Measurements from ENCODE around the gene PRSS22. TPM values are rescaled to one million over a fixed set of nuclear protein-coding genes. Genes with fewer than 3 reads are reported as not detected.

PRSS22 gene
- total RNA-seq, 2 donors from 2014 or later = 1.9 TPM; not detected in 1

- H3K4me1 Mint-ChIP-seq = no peaks in the 10 kb centered on the region
- ATAC-seq (replicated peaks) = no peak
- no peak overlapping the region for H3K4me3 Mint-ChIP-seq
- H3K9me3 Mint-ChIP-seq = no peaks in the 10 kb centered on the region
- H3K36me3 Mint-ChIP-seq (ENCODE audit: low read depth) = no peaks in the 10 kb centered on the region
- peaks cover 33% of the 10 kb centered on the region for H3K27me3 Mint-ChIP-seq
- no peak overlapping the region for H3K27ac Mint-ChIP-seq
These were observed 48.7 kb downstream of the PRSS22 start for GRCh38 chr16:2809149-2809760.

DNA sequence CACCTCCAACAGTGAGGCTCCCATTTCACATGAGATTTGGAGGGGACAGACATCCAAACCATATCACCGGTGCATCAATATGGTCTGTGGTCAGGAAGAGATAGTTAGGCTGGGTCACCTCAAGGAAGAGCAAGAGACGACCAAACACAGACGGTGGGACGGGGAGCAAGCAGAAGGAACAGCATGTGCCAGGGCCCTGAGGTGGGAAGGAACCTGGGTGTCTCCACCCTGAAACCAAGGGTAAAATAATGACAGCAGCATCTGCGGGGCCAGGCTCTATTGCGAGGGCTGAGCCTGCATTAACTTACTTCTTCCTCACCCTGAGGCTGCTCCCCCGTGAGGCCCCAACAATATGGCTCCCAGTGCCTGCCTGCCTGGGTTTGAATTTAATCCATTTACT, 49.8 kb downstream of the PRSS22 start:
- H3K4me1 Mint-ChIP-seq = no peaks in the 10 kb centered on the region
- H3K9me3 Mint-ChIP-seq = peaks cover 5% of the 10 kb centered on the region
- no peak overlapping the region for H3K27ac Mint-ChIP-seq
- H3K36me3 Mint-ChIP-seq (ENCODE audit: low read depth) = no peaks in the 10 kb centered on the region
- no peak overlapping the region for H3K4me3 Mint-ChIP-seq
- ATAC-seq (replicated peaks) = no peak
- peaks cover 33% of the 10 kb centered on the region for H3K27me3 Mint-ChIP-seq

GRCh38 chr16:2806286-2806685, 51.7 kb downstream of the PRSS22 start:
- Mint-ChIP-seq H3K36me3 (ENCODE audit: low read depth) (no peaks in the 10 kb centered on the region), H3K9me3 (peaks cover 5% of the 10 kb centered on the region), H3K27me3 (peaks cover 29% of the 10 kb centered on the region), H3K27ac (no peak overlapping the region), H3K4me1 (no peaks in the 10 kb centered on the region), H3K4me3 (no peak overlapping the region)
- no peak for ATAC-seq (replicated peaks)

- Mint-ChIP-seq H3K36me3 (ENCODE audit: low read depth) (no peaks in the 10 kb centered on the region), H3K9me3 (peaks cover 5% of the 10 kb centered on the region), H3K4me3 (no peak overlapping the region), H3K27ac (no peak overlapping the region), H3K4me1 (no peaks in the 10 kb centered on the region), H3K27me3 (peaks cover 19% of the 10 kb centered on the region)
- ATAC-seq (replicated peaks) = no peak
These were observed 53.2 kb downstream of the PRSS22 start for GRCh38 chr16:2804728-2805127.

DNA sequence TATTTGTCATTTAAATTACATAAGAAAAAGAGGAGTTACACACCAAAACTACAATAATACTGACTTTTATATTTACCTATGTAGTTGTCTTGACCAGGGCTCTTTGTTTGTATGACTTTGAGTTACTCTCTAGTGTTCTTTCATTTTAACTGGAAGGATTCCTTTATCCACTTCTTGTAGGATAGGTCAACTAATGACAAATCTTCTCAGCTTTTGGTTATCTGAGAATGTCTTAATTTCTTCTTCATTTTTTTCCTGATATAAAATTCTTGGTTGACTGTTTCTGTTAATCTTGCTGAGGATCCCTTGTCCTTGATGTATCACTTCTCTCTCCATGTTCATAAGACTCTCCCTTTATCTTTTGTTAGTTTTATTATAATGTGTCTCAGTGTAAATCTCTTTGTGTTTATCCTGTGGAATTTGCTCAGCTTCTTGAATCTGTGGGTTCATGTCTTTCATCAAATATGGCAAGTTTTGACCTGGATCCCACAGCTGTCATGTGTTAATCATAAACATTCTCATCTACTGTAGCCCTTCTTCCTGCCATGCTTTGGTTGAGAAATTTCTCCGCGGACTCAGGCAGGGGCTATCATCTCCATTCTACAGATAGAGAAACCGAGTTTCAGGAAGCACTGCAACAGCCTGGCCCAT, 54.3 kb downstream of the PRSS22 start:
- peaks cover 5% of the 10 kb centered on the region for H3K9me3 Mint-ChIP-seq
- H3K36me3 Mint-ChIP-seq (ENCODE audit: low read depth) = no peaks in the 10 kb centered on the region
- ATAC-seq (replicated peaks) = no peak
- H3K27ac Mint-ChIP-seq = no peak overlapping the region
- peaks cover 10% of the 10 kb centered on the region for H3K27me3 Mint-ChIP-seq
- no peak overlapping the region for H3K4me3 Mint-ChIP-seq
- no peaks in the 10 kb centered on the region for H3K4me1 Mint-ChIP-seq

Other genes starting within 250 kb of the PRSS22 start
- 10 to 100 TPM; 42.2 to 79.1 TPM for gene KCTD5, start 175.6 kb downstream of the PRSS22 start, total RNA-seq
- gene PRSS27, start 137.9 kb downstream of the PRSS22 start, total RNA-seq = 1 to 10 TPM; 2.2 to 2.9 TPM
- gene SRRM2, start 105.5 kb downstream of the PRSS22 start, total RNA-seq = 100 to 1,000 TPM; 553 to 810 TPM
- 100 to 1,000 TPM; 160 to 280 TPM for gene ELOB, start 80.9 kb downstream of the PRSS22 start, total RNA-seq
- gene PRSS33, start 70.6 kb downstream of the PRSS22 start, total RNA-seq = not detected
- not detected for gene PRSS41, start 59.7 kb downstream of the PRSS22 start, total RNA-seq
- gene PRSS21, start 40.9 kb downstream of the PRSS22 start, total RNA-seq = 1 to 10 TPM; 1.2 to 4.8 TPM
- 1 to 10 TPM; 4.0 to 5.7 TPM for gene ZG16B, start 27.9 kb downstream of the PRSS22 start, total RNA-seq
- 10 to 100 TPM; 13.5 to 14.6 TPM for gene FLYWCH2, start 25.0 kb upstream of the PRSS22 start, total RNA-seq
- gene FLYWCH1, start 53.8 kb upstream of the PRSS22 start, total RNA-seq = 10 to 100 TPM; 52.4 to 61.1 TPM
- gene KREMEN2, start 106.1 kb upstream of the PRSS22 start, total RNA-seq = not detected
- 10 to 100 TPM; 24.4 to 41.4 TPM for gene PAQR4, start 111.2 kb upstream of the PRSS22 start, total RNA-seq
- 100 to 1,000 TPM in 1 of 2 donors, 10 to 100 TPM in 1; 97.7 to 154 TPM for gene PKMYT1, start 122.3 kb upstream of the PRSS22 start, total RNA-seq
- under 1 TPM in 1 of 2 donors, not detected in 1; 0.15 TPM for gene CLDN9, start 154.8 kb upstream of the PRSS22 start, total RNA-seq
- not detected for gene CLDN6, start 160.0 kb upstream of the PRSS22 start, total RNA-seq
- gene TNFRSF12A, start 162.2 kb upstream of the PRSS22 start, total RNA-seq = 10 to 100 TPM in 1 of 2 donors, 1 to 10 TPM in 1; 9.7 to 11.9 TPM
- 10 to 100 TPM; 28.2 to 46.0 TPM for gene HCFC1R1, start 165.8 kb upstream of the PRSS22 start, total RNA-seq
- 10 to 100 TPM; 49.8 to 68.1 TPM for gene THOC6, start 165.9 kb upstream of the PRSS22 start, total RNA-seq
- gene BICDL2, start 178.8 kb upstream of the PRSS22 start, total RNA-seq = 10 to 100 TPM in 1 of 2 donors, 1 to 10 TPM in 1; 1.1 to 12.1 TPM
- 1 to 10 TPM; 5.9 to 7.1 TPM for gene MMP25, start 188.4 kb upstream of the PRSS22 start, total RNA-seq
- 1,000 to 10,000 TPM; 3,603 to 3,666 TPM for gene IL32, start 207.5 kb upstream of the PRSS22 start, total RNA-seq
- gene ZSCAN10, start 241.1 kb upstream of the PRSS22 start, total RNA-seq = under 1 TPM; 0.34 to 0.45 TPM

All from activated T-helper 17 cell treated with anti-CD3 and anti-CD28 coated beads, Interleukin-2, amount 50 U/mL, for 72 hours (primary cell).